ENCODE results near the gene EYA4.

- no peak for TF ChIP-seq CTCF (IDR thresholded peaks at IDR 0.05; ENCODE audit: insufficient read depth, low read depth, low read length)
- TF ChIP-seq EZH2 (IDR thresholded peaks at IDR 0.05; ENCODE audit: insufficient read depth, low read length), result no peak
These were observed 135.6 kb downstream of the EYA4 start for GRCh38 chr6:133376743-133377142.
